MM.1S (cell line): ENCODE results near the gene HSPA9.

Source experiments
- EZH2 ChIP-seq: fragments of 300-600 bp; sonication (generic); optimal IDR thresholded peaks from 2 replicates; pipeline ENCODE3; 2017; ENCODE audit warnings: low read depth, mild to moderate bottlenecking, antibody characterized with exemption, low read length, mixed read lengths
- TF ChIP-seq, protein P1 (sequence below): fragments of 300-600 bp; sonication (generic); IDR thresholded peaks from 2 replicates; pipeline ENCODE4 v1.5.1; 2016; ENCODE audit warnings: antibody characterized with exemption, low read length, mixed read lengths

DNA sequence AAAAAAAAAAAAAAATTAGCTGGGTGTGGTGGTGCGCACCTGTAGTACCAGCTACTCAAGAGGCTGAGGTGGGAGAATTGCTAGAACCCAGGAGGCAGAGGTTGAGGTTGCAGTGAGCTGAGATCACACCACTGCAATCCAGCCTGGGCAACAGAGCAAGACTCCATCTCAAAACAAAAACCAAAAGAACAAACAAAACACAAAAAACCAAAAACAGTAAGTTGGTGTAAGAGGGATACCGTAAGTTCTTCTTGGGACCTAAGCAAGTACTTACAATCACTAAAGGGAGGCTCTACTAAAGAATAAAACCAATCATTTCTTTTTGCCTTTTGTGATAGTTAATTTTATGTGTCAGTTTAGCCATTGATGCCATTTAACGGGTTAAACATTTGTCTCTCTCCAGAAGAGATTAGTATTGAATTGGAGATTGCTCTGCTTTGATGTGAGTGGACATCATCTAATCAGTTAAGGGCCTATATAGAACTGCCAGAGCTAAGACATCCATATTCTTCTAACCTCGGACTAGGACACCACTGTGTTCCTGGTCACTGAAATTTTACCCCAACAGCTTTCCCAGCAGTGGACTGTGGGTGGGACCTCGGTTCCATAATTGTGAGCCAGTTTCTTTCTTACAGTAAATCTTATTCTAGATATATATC lies 21.6 kb downstream of the HSPA9 start:
- TF ChIP-seq, protein P1, sequence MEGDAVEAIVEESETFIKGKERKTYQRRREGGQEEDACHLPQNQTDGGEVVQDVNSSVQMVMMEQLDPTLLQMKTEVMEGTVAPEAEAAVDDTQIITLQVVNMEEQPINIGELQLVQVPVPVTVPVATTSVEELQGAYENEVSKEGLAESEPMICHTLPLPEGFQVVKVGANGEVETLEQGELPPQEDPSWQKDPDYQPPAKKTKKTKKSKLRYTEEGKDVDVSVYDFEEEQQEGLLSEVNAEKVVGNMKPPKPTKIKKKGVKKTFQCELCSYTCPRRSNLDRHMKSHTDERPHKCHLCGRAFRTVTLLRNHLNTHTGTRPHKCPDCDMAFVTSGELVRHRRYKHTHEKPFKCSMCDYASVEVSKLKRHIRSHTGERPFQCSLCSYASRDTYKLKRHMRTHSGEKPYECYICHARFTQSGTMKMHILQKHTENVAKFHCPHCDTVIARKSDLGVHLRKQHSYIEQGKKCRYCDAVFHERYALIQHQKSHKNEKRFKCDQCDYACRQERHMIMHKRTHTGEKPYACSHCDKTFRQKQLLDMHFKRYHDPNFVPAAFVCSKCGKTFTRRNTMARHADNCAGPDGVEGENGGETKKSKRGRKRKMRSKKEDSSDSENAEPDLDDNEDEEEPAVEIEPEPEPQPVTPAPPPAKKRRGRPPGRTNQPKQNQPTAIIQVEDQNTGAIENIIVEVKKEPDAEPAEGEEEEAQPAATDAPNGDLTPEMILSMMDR = no peak
- no peak for TF ChIP-seq EZH2
